HG03354 (cell line): ENCODE results near the gene INCA1.

Experiments used
- ATAC-seq: cut with Tn5 transposase; IDR thresholded peaks from one replicate; pipeline ENCODE4 v1.9.1; 2021; ENCODE audit warnings: mild to moderate bottlenecking; ENCODE audit not compliant: unreplicated experiment, poor library complexity, severe bottlenecking

Gene INCA1

DNA sequence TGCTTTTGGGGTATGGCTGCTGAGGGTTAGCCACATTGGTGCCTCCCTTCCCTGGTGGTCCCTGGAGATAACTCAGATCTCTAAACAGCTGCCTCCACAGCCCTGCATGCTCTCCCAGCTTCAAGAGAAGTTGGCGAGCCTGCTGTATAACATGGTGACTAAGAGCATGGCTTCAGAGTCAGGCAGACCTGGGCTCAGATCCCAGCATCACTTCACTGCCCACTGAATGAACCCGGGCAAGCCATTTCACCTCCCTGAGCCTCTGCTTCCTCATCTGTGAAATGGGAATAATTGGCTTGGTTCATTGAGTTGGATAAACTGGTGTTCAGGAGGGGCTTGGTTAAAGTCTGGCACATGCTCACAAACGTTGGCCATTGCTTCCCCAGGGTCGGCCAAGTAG lies 17.0 kb upstream of the INCA1 start:
- no peak for ATAC-seq

DNA sequence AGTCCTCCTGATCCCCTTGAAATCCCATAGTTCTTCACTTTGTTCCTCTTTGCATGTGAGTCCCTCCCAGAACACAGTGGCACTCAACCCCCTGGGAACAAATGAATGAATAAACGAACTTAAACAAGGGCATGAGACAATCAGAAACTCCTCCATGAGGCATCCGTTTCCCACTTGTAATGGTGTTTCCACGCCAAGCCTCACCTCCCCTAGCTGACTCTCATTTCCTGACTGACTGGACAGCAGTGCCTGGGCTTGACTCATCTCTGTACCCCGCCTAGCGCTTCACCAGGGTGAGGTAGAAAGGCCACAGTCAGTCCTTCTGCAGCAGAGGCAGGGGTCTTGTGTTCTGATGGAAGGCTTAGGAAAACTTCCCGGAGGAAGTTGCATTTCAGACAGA lies 14.6 kb upstream of the INCA1 start:
- no peak for ATAC-seq

DNA sequence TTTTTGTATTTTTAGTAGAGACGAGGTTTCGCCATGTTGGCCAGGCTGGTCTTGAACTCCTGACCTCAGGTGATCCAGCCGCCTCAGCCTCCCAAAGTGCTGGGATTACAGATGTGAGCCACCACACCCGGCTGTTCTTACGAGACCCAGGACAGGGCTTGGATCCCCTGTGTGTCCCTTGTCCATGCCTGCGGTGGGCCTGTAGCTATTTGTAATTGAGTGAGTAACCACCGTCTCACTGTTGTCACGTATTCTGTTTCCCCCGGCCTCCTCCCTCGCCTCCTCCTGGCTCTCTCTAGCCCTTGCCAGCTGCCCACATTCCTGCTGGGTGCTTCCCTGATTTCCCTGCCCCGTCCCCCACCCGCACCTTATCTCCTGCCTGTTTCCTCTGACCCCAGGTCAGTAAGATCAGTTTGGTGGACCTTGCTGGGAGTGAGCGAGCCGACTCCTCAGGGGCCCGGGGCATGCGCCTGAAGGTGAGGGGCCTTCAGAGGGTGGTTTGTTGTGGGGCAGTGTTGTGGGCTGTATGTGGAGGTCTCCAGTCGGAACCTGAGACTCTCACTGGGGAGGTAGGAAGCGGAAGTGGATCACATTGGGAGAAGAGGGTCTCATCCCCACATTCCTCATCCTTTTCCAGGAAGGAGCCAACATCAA lies 6.0 kb upstream of the INCA1 start:
- no peak for ATAC-seq

DNA sequence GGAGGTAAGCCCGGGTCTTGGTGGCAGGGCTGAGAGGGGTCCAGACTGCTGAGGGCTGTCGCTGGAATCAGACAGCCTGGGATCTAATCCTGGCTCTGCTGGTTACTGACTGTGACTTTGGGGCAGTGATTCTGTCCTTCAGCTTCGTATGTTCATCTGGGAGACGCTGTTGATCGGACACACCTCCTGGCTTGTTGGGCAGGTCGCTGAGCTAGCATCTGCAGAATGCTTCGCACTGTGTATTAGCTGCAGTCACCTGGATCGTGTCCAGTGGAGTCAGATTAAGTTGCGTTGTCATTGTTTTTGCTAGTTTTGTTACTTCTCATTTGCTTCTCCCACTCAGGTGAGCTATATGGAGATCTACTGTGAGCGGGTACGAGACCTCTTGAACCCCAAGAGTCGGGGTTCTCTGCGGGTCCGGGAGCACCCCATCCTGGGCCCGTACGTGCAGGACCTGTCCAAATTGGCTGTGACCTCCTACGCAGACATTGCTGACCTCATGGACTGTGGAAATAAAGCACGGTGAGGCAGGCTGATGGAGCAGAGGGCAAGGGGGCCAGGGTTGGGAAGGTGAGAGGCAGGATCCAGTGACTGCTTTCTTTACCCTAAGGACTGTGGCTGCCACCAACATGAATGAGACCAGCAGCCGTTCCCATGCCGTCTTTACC lies 4.9 kb upstream of the INCA1 start:
- no peak for ATAC-seq

DNA sequence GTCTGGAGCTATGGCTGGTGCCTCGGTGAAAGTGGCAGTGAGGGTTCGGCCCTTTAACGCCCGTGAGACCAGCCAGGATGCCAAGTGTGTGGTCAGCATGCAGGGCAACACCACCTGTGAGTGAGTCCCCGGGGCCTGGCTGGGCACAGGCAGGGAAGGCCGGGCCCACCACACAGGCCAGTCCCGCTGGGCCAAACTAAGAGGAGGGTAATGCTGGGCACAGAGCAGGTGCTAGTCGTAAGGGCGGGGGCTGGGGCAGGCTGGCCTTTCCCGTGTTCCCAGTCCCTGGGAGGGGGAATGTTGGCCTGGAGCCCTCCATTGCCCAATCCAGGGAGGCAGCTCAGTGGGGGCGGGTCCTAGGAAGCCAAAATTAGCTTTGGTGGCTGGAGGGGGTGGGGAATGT lies 2.9 kb upstream of the INCA1 start:
- ATAC-seq: no peak

DNA sequence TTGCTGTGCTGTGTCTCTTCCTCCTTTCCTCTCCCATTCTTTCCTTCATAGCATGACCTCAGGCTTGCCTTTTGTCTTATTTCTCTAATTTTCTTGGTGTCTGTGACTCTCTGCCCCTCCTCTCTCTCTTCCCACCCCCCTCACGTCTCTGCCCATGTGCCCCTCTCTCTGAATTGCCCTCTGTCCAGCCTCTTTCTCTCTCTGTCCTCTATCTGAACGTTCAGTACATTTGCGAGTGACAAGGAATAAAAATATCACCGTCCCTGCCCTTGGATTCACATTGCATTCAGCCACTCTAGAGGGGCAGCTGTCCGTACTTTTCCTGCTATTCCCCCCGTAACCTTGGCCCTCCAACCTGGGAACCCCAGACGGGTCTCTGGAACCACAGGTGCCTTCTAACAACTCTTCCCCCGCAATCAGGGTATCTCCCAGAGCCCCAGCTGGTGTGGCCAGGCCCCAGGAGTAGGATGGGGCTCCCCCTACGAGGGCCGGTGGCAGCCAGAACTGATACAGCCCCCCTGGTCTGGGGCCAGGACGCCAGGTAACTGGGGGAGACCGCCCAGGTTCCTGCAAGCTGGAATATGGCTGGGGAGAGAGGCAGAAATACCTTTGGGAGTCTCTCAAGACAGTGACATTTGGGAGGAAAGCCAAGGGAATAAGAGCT lies 2.2 kb upstream of the INCA1 start:
- ATAC-seq: no peak

DNA sequence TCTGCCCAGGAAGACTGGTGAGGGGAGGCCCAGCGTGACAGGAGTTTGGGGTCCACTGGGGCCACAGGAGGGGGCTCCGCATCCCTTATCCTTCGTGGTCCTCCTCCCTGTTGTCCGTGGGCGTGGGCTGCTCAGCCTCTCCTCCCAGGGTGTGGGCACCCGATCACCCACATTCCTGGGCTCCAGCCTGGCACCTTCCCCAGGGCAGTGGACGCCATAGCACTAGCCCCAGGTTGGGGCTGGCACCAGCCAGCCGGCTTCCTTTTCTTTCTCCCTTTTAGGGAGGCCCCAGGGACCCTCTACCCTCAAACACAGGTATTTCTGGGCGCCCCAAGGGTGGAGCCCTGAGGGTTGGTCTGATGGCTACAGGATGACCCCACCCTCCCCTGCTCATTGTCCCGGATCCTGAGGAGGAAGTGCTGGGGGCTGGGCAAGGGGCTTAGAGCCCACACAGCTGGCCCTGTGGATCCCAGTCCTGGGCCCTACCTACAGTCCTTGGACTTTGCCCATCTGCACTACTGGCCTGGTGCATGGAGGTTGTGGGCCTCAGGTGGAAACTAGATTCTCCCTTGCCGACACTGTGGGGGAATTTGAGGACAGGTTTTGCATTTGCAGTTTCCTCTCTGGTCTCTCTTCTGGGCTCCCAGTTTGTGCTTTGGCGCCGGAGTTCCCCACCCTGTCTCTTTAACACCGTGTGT lies 1.6 kb upstream of the INCA1 start:
- no peak for ATAC-seq

DNA sequence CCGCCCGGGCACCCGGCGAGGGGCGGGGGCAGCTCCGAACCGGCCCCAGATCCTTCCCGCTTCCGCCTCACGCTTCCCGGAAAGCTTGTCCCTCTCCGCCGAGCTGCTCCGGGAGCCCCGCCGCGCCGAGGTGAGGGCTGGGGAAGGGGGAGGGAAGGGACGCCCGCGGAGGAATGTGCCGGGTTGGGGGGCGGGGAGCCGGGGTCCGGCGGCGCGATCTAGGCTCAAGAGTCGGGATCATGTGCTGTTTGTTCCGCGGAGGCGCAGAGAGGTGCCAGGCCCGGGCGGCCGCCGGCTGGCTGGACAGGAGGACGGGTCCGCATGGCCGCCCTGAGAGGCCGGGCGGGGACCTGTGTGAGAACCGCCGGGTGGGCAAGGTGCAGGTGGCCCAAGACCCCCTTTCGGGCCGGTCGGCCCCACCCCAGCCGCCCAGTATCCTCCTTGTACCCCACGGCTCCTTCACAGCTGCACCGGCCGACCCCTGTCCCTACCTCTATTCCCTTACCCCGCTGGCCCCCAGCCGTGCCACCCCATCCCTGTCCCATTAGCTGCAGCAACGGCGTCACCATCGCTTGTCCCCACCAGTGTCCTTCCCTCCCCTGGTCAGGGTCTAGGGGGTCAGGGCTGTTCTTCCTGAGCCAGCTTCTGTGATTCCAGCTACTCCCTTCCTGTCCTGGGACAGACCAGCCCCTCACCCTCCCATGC lies 857 bp upstream of the INCA1 start:
- peak; percentile 8 for ATAC-seq

DNA sequence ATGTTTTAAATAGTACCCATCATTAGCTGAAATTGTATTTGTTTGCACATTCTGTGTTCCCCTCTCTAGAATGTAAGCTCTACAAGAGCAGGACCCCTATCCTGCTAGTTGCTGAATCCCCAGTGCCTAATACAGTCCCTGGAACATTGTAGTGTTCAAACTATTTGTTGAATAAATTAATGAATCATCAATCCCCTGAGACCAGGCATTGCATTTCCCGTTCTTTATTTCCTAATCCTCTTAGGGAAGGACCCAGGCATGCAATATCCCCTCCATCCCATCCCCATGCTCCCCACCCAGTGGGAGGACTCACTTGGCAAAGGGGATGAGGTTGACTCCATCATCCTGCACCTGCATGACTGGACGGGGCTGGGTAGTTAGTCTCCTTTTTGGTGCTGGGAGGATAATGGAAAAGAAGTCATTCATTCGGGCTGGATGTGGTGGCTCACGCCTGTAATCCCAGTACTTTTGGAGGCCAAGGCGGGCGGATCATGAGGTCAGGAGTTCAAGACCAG lies 3.2 kb downstream of the INCA1 start:
- no peak for ATAC-seq

DNA sequence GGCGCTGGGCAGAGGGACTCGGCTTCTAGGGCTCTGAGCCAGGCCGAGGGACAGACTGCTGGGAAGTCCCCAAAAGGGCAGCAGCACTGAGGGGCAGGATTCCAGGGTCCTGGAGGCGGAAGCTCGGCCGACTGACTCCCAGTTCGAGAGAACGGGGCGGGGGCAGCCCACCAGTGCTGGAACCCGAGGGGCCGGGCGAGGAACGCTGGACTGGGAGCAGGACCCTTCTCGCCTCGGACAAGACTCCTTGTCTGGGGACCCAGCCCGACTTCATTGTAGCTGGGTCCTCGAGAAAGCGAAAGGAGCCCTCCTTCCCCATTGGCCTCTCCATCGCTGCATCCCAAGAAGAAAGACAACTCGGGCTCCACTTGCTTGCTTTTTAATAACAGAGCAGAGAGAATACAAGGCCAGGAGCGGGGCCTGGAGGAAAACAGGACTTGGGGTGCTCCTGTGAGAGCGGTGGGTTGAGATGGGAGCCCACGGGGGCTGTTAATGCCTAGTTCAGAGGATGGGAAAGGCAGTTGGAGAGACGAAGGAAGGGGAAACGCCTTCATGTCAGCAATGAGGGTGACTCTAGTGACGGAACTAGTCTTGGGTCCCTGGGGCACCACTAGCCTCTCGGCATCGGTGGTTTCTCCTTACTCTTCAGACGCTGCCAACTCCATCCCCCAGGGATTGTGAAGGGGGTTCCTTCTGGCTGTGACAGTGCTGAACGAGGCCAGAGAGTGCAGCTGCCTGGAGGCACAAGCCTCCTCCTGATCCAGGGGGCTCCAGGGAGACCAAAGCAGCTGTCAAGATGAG lies 9.4 kb downstream of the INCA1 start:
- ATAC-seq: no peak

DNA sequence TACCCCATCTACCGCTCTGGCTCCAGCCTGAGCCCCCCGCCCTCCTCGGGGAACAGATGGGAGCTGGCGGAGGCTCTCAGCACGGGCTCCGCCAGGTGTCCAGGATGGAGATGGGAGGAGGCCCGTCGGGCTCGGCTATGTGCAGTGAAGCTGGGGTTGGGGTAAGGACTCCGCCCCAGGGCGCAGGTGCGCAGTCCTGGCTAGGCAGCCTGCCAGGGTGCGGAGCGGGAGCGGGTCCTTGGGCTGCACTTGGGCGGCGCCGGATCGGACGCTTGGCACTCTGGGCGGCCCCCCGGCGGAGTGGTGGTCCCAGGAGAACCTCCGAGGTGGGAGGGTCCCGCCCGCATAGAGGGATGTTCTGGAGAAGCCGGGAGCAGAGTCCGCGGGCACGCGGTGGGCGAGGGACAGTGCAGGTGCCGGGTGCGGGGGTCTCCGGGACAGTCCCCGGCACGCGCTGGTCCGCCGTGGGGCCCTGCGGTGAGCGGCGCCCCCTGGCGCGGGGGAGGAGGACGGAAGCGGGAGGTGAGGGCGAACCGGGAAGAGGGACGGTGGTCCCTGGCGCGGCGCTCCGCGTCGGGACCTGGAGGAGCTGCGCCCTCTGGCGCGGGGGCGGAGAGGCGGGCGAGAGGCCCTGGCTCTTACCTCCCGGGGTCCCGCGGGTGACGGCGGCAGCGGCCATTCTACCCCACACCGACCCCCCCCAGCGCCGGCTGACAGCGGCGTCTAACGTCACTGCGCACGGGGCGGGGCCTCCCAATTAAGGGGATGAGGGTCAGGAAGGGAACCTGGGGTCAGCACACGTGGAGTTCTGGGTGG lies 10.2 kb downstream of the INCA1 start, which contains the start of gene CAMTA2:
Gene CAMTA2, minus strand, starts transcription at position 725 of the 816 bp plus-strand sequence. CDS start 1,453 bp downstream, outside the sequence.
- peak; percentile 79 for ATAC-seq

DNA sequence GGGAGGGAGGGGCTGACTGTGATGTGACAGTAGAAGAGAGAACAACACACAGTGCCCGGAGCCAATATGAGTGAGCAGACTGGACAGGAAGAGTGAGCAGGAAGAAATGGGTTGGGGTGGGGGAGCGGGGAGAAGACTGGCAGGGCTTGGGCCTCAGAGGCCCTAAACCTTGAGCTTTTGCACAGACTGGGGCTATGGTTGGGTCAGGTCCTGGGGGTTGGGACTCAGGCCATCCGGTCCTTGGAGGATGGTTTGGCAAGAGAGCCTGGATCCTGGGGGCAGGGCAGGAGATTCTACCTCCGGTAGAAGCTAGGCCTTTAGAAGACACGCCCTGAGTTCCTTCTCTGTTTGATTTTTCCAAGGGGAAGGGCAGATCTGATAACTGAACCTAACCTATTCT lies 10.9 kb downstream of the INCA1 start:
- no peak for ATAC-seq

DNA sequence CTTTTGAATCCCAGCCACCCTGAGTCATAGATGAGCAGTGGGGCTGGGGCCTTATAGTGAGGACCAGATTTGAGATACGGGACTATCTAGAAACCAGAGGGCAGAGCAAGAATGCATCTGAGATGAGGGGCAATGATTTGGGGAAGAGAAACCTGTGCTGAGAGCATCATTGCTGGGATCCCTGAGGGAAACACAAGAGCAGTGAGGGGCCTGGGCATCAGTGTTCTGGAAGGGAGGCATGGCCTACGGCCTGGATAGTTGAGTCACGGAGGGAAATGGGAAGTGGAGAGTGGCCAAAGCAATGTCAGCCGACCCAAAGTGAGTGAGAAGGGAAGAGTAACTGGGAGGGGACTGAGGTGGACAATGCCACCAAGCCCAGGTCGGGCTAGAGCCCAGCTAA lies 15.0 kb downstream of the INCA1 start:
- no peak for ATAC-seq

DNA sequence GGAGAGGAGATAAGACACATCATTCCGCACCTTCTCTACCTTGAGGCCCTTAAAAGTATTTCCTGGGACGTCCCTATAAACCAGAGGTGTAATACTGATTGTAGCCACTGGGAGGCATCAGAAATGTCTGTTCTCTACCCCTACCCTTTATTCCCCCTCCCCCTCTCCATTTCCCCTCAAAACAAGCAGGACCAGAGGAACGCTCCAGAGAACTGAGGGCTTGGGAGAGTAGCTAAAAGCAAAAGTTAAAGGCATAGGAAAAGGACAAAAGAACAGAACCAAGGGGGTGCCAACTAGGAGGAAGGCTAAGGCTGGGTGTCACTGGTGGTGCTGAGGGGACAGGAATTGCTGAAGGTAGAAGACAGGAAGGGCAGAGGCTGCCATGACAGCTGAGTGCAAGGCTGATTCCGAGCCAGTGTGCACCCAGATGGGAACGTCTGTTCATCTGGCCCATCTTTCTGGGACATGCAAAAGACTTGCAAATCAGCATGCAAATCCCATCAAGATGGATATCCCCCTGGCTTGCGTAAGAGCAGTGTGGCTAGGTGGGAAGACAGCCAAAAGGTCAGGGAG lies 16.6 kb downstream of the INCA1 start:
- ATAC-seq: no peak

DNA sequence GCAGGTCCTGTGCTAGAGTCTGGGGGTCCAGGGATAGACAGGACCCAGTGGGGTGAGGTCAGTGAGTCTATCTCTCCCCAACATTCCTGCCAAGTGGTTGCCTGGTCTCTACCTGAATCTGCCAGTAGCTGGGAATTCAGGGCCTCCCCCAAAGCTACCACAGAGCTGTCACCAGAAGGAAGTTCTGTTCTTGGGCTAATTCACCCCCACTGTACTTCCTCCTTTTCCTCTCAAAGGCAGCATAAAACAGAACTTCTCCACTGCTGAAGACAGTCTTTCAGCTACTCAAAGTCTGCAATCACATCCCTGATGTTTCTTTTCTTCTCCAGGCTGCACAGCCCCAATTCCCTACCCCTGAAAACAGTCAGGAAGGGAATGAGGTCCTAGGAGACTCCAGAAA lies 18.6 kb downstream of the INCA1 start:
- no peak for ATAC-seq

DNA sequence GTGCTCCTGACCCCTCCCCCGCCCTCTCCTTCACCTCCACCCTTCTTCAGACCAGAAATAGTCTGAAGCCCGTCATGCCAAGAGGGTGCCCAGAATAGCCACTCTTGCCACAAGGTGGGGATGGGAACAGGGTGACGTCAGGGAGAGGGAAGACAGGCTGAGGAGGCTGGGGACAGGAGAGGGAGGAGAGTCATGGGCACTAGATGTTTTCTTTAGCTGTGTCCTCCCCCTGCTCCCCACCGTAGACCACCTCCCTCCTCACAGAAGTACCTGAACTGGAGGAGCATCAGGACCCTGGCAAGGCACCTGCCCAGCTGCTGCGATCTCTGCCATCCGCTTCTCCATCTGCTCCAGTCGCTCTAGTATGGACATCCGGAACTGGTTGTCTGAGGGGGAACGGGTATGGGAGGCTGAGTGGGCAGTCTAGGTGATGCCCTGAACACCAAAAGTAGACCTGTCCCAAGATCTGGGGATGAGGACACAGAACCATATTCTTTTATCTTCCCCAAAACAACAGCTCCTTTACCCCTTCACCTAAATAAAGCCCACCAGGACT lies 23.1 kb downstream of the INCA1 start:
- ATAC-seq: no peak

DNA sequence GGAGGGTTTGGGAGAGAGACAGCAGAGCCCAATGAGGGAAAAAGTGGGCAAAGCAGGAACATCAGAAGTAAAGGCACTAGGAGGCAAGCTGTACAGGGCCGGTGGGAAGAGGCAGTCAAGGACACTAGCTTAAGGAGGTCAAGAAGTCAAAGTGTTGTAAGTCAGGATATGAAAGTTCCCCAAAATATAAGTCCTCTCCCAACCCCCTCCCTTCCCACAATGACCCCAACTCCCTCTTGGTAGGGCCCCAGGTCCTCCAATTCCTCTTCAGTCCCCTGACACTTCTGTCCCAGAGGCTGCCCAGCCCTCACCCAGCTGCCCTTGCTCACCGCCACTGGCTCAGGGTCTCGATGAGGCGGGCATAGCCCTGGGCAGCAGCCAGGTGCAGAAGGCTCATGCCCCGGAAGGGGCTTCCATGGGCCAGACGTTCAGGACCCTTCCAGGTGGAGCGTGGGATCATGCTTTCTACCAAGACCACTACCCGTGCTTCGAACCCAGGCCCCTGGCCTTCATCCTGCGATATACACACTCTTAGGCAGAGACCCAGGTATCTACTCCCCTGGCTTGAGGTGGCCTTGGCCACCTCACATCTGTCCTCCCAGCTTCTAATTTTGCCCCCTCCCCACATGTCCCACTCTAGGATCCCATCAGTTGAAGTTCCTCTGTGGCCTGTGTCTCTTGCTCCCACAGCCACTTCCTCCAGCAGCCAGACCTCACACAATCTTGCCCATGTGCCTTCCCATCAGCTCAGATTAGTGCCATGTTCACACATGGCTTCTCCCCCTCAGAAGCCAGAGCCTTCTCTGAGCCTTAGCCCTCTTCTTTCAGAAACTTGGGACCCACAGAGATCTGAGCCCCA lies 23.8 kb downstream of the INCA1 start:
- no peak for ATAC-seq
